Measurements from ENCODE around the gene MET.
"Not testable (repeated sequence)": the region's sequence is repeated elsewhere in the genome, so short reads cannot be mapped to it uniquely, and the experiment has no call there.

Gene MET

DNA sequence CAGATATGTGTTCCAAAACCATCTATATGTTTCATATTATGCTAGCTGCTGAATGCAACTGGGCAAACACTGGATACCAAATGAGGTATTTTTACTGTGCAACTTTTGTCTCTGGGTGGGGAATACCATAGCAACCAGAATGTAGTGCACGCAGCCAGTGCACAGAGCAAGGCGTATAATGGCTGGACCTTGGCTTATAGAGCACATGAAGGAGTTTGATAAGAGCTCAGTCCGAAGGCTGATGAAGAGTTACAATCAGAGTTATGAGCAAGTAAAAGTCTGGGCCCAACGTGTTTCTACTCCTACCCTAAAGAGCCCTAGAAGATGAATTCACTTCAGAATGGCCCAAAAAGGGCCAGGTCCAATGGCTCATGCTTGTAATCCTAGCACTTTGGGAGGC lies 82.2 kb downstream of the MET start:
- FAIRE-seq = no peak

GRCh38 chr7:116757283-116757682 lies 85.3 kb downstream of the MET start:
- FAIRE-seq = no peak

DNA sequence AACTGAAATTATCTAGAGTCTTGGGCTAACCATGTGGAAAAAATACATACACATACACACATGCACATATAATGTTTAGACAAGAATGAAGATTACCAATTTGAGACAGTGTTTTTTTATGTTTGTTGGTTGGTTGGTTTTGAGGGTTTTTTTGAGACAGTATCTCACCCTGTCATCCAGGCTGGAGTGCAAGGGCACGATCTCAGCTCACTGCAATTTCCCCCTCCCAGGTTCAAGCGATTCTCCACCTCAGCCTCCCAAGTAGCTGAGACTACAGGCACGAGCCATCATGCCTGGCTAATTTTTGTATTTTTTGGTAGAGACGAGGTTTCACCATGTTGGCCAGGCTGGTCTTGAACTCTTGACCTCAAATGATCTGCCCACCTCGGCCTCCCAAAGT lies 87.6 kb downstream of the MET start:
- not testable (repeated sequence) for FAIRE-seq

DNA sequence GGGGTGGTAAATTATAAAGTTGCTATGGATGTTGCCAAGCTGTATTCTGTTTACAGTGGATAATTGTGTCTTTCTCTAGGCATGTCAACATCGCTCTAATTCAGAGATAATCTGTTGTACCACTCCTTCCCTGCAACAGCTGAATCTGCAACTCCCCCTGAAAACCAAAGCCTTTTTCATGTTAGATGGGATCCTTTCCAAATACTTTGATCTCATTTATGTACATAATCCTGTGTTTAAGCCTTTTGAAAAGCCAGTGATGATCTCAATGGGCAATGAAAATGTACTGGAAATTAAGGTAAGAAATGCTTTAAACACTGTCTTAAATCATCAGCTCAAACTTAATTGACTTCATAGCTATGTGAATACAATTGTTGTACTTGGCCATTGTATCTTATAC lies 91.0 kb downstream of the MET start:
- FAIRE-seq = no peak

- FAIRE-seq = no peak
Measured at GRCh38 chr7:116763647-116764046, 91.7 kb downstream of the MET start.

- FAIRE-seq = no peak
Measured at GRCh38 chr7:116766881-116767280, 94.9 kb downstream of the MET start.

GRCh38 chr7:116769546-116769945 lies 97.5 kb downstream of the MET start:
- FAIRE-seq = no peak

GRCh38 chr7:116770941-116771340 lies 98.9 kb downstream of the MET start:
- FAIRE-seq = no peak

- FAIRE-seq = no peak
Measured at GRCh38 chr7:116771640-116772039, 99.6 kb downstream of the MET start.

GRCh38 chr7:116772423-116772863 lies 100.4 kb downstream of the MET start:
- peak; percentile 88 for FAIRE-seq

DNA sequence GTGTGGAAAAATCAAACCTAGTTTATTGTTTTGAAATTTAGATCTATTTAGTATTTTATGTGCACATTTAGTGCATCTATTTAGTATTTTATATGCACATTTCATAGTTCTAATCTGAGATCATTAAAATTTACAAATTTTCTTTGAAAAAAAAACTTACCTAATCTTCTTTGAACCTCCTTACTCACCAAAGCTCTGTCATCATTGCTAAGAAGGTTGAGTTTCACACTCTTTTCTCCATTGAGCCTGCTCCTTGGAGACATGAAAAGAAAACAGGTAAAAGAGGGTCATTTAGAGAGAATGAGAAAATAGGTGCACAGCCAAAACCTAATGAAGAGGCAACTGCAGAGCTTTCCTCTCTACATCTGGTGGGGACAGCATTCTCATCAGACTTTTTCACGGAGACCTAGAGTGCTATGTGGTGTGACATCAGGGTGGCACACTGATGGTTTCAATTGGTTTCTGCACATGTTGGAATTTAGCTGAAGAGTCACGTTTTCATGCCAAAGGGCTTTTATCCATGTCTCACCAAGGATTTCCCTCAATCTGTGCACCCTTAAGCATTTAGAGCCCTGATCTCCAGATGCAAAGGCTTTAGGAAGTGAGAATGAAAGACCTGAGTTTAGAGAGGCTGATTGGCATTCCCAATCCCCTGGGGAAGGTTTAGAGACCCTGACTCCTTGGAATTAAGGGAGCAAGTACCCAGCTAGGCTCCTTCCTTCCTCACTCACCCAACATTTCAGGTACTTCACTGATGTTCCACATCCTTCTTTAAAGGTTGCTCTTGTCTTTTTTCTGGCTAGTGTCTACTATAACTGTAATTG lies 101.1 kb downstream of the MET start:
- FAIRE-seq = peak; percentile 21

- FAIRE-seq = no peak
Measured at GRCh38 chr7:116776046-116776445, 104.0 kb downstream of the MET start.

- no peak for FAIRE-seq
Measured at GRCh38 chr7:116776610-116777289, 104.8 kb downstream of the MET start.

- FAIRE-seq = no peak
Measured at GRCh38 chr7:116777651-116778281, 105.8 kb downstream of the MET start.

GRCh38 chr7:116779216-116779615 lies 107.2 kb downstream of the MET start:
- FAIRE-seq = no peak

DNA sequence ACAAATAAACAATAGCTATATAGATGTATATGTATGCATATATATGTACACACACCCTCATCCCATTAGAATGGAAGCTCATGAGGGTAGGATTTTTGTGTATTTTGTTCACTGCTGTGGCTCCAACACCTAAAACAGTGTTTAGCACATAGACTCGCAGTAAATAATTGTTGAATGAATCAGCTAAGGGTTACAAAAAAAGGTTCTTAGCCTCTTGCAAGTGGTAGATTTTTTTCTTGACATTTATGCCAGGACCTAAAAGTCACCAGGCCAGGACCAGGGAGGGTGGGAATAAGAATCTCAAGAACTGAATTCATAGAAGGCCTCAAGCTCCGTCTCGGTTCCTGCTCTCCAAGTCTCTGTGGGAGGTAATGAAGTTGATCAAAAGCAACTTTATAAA lies 107.9 kb downstream of the MET start:
- FAIRE-seq = no peak

DNA sequence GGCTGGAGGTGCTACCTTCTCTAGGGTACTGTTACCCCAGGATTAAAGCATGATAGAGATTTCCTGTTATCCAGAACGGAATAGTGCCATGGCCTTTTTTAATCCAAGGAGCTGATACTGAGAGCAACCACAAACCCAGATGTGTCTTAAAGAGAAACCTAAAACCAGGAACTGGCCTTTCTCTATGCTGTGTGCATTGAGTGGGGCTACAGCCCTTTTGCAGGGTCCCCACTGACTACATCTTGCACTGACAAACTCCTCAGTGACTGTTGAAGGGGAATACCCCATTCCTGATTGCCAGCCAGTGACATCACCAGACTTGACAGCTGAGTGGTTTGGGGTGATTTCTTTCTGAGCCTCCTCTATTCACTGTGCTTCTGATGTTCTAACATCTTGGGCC lies 108.5 kb downstream of the MET start:
- no peak for FAIRE-seq

DNA sequence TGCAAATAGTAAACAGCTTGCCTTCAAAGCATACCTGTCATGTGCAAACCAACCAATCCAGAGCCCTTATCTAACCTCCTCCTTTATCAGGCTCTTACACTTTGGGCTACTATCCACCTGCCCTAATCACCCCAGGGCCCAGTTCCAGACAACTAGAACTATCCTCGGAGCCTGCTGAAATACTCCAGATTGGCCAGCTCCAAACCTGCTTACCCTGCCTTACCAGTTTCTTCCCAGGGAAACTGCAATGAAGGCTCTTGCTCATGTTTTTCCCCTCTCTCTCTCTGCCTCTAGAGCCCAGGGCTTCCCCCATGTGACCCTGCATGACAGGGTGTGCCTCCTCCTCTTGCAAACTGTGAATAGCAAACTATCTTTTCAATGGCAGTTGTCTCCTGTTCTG lies 109.0 kb downstream of the MET start:
- FAIRE-seq = no peak

- FAIRE-seq = no peak
Measured at GRCh38 chr7:116781584-116781983, 109.6 kb downstream of the MET start.

- no peak for FAIRE-seq
Measured at GRCh38 chr7:116782177-116782711, 110.2 kb downstream of the MET start.

- no peak for FAIRE-seq
Measured at GRCh38 chr7:116783666-116784318, 111.8 kb downstream of the MET start.

GRCh38 chr7:116784647-116785046 lies 112.7 kb downstream of the MET start:
- FAIRE-seq = no peak

DNA sequence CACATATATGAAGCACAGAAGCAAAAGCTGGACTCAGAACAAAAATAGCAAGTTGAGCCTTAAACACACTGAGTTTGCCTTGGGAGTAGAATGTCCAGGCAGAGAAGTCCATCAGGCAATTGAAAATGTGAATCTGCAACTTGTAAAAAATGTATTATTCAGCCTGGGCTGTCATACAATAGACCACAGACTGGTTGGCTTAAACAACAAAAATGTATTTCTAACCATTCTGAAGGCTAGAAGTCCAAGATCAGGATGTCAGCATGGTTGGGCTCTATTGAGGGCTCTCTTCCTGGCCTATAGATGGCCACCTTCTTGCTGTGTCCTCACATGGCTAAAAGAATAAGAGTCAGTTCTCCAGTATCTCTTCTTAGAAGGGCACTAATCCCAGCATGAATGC lies 113.8 kb downstream of the MET start:
- FAIRE-seq = no peak

Measured in islet of Langerhans (tissue), 1 donor.